ENCODE results near the gene RUNX3.

RUNX3 gene

DNA sequence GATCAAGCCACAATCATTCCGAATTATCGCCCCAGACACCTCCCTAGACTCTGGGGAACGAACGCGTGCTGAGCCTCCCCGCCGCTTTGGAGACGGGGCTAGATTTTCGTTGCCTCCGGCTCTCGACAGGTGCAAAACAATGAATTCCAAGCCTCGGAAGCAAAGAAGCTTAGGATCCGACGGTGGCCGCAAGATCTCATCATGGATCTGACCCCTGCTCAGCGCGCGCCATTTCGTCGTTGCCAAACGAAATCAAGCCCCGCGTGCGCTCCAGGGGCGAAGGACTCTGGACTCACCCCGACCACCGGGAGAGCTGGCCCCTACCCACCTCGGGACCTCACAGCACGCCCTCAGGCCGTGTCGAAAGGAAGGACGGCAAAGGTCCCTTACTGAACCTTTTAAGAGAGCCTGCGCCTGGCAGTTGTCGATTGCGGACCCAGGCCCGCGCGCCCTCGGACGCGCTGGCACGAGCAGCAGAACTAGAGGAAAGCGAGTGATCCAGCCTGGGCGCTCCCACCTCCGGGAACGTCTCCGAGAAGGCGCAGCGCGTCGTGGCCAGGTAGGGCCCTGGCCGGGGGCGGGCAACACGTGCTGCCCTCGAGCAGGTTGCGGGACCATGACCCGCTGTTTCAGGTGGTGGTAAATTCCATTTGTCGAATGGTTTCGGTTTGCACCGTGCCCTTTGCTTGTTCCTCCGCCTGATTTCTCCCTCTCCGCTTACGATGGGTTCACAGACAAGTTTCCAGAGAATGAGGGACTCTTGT, 1.6 kb upstream of the RUNX3 start:
- Histone ChIP-seq H3K27ac (no peak overlapping the region), H3K36me3 (ENCODE audit: insufficient read depth, low read length) (peaks cover 17% of the 10 kb centered on the region), H3K9me3 (ENCODE audit: low read depth, low read length) (no peaks in the 10 kb centered on the region), H3K9ac (ENCODE audit: insufficient read length) (no peak overlapping the region), H3K4me3 (no peak overlapping the region)
- TF ChIP-seq POLR2AphosphoS5 (IDR thresholded peaks at IDR 0.05; ENCODE audit: borderline replicate concordance, low read depth, low read length) (no peak), FOXP2 (optimal IDR thresholded peaks at IDR 0.05; ENCODE audit: control extremely low read depth, extremely low read length, insufficient read depth) (no peak), EZH2 (IDR thresholded peaks at IDR 0.05) (no peak)
- no peak for DNase-seq (ENCODE audit: low read depth, low spot score)

DNA sequence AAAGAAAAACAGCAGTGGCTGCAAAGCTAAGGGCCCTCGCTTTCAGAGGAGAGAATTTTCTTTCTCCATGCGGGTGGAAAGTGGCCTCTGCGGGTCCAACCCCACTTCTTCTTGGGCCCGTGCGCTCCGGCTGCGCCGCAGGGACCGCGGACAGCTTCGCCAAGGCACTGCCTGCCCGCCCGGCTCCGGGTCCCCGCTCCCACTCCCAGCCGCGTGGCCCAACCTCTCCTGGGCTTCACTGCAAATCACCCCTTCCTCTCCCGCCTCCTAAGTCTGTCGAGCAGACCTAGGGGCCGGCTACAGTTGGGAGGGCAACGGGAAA, 1.0 kb upstream of the RUNX3 start:
- TF ChIP-seq FOXP2 (optimal IDR thresholded peaks at IDR 0.05; ENCODE audit: control extremely low read depth, extremely low read length, insufficient read depth), result no peak
- no peak for TF ChIP-seq EZH2 (IDR thresholded peaks at IDR 0.05)
- no peak for TF ChIP-seq POLR2AphosphoS5 (IDR thresholded peaks at IDR 0.05; ENCODE audit: borderline replicate concordance, low read depth, low read length)
- peaks cover 22% of the 10 kb centered on the region for H3K36me3 ChIP-seq (ENCODE audit: insufficient read depth, low read length)
- DNase-seq (ENCODE audit: low read depth, low spot score), result no peak
- peak overlapping the region; percentile 72 for H3K9ac ChIP-seq (ENCODE audit: insufficient read length)
- H3K27ac ChIP-seq, result no peak overlapping the region
- H3K9me3 ChIP-seq (ENCODE audit: low read depth, low read length), result no peaks in the 10 kb centered on the region
- no peak overlapping the region for H3K4me3 ChIP-seq

DNA sequence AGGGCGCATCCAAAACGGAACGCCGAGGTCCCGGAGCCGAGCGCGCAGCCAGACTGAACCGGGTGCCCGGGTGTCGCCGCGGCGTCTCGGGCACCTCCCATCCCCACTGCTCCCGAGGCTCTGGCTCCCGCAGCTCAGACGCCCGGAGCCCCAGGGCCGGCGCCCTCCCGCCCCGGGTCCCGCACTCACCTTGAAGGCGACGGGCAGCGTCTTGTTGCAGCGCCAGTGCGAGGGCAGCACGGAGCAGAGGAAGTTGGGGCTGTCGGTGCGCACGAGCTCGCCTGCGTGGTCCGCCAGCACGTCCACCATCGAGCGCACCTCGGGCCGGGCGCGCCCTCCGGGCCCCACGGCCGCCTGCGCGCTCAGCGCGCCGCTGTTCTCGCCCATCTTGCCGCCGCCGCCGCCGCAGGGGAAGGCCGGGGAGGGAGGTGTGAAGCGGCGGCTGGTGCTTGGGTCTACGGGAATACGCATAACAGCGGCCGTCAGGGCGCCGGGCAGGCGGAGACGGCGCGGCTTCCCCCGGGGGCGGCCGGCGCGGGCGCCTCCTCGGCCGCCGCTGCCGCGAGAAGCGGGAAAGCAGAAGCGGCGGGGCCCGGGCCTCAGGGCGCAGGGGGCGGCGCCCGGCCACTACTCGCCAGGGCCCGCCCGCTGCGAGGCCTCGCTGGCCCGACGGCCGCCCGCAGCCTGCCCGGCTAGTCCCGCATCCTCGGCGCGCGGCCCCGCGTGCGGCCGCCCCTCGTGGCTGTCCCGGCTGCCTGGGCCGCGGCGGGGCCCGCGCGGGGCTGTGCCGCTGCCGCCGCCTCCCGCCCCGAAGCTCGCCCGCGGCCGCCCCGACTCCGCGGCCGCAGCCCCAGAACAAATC, 447 bp downstream of the RUNX3 start:
- Histone ChIP-seq H3K9ac (ENCODE audit: insufficient read length) (peak overlapping the region; percentile 89), H3K4me3 (peak overlapping the region; percentile 89), H3K9me3 (ENCODE audit: low read depth, low read length) (no peaks in the 10 kb centered on the region), H3K36me3 (ENCODE audit: insufficient read depth, low read length) (peaks cover 37% of the 10 kb centered on the region), H3K27ac (peak overlapping the region; percentile 63; the same call in 1 of the 2 replicates)
- no peak for TF ChIP-seq FOXP2 (optimal IDR thresholded peaks at IDR 0.05; ENCODE audit: control extremely low read depth, extremely low read length, insufficient read depth)
- no peak for DNase-seq (ENCODE audit: low read depth, low spot score)

DNA sequence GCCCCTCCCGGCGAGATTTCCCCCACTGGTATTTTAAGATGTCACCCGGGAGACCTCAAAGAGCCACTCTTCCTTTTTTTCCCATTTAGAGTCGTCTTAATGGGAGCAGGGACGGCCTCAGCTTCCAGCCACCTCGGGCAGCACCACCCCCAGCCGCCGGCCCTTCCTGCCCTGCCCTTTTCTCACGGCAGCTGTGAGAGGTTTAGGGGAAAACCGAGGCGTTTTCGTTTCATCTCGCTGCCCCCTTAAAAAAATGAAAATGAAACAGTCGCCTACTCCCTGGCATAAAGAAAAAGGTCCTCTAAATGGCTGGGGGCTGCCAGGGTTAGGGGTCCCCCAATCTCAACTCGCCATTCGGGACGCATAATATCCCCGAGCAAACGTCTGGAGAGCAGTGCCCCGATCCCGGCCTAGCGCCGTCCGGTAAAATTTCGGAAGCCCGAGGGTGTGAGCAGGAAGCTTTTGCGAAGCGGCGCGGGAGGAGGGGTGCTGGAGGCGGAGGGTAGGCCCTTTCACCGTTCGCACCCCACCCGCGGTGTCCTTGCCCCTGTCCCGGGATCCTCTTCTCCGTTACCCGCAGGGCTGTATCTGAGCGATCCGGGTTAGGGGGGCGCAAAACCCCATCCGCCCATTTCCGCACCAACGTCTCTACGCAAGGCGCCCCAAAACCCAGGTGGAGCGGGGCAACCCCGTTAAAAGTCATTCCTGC, 1.2 kb downstream of the RUNX3 start:
- H3K9me3 ChIP-seq (ENCODE audit: low read depth, low read length), result no peaks in the 10 kb centered on the region
- DNase-seq (ENCODE audit: low read depth, low spot score), result no peak
- H3K36me3 ChIP-seq (ENCODE audit: insufficient read depth, low read length), result peaks cover 45% of the 10 kb centered on the region
- peak overlapping the region; percentile 89 for H3K9ac ChIP-seq (ENCODE audit: insufficient read length)
- H3K27ac ChIP-seq, result peak overlapping the region; percentile 63
- H3K4me3 ChIP-seq, result peak overlapping the region; percentile 89
- TF ChIP-seq FOXP2 (optimal IDR thresholded peaks at IDR 0.05; ENCODE audit: control extremely low read depth, extremely low read length, insufficient read depth) (no peak), POLR2AphosphoS5 (IDR thresholded peaks at IDR 0.05; ENCODE audit: borderline replicate concordance, low read depth, low read length) (peak; percentile 0; the same call in 1 of the 2 replicates), EZH2 (IDR thresholded peaks at IDR 0.05) (no peak)

DNA sequence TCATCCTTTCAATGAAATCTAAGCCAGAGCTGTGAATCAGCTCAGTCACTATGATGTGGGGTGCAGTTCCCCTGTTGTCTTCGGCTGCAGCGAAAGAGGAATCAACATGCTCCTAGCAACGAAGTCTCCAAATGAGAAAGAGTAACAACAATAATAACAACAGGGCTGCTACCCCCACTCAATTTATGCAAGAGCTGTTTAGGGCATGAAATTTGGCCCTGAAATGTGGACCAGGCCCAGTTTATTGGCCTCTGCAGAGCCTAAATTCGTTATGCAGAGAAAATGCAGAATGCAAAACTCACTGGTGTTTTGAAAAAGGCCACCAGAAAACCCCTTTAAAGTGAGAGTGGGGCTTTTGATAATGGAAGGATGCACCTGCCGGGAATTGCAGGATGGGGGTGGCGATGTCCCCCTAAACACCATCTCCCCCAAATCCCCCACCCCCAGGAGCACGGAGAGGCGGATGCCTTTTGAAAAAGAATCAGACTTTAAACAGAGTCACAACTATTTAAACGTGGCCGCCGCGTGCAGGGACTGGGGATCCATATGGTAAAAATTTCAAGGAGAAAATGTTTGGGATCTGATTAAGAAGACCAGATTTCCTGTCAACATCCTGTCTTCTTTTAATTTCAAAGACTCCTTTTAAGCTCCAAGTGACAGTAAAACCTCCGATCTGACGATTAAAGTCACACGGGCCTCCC, 1.9 kb downstream of the RUNX3 start:
- H3K4me3 ChIP-seq, result peak overlapping the region; percentile 89
- no peak for DNase-seq (ENCODE audit: low read depth, low spot score)
- peak overlapping the region; percentile 89 for H3K9ac ChIP-seq (ENCODE audit: insufficient read length)
- no peaks in the 10 kb centered on the region for H3K9me3 ChIP-seq (ENCODE audit: low read depth, low read length)
- H3K27ac ChIP-seq, result peak overlapping the region; percentile 63
- peaks cover 52% of the 10 kb centered on the region for H3K36me3 ChIP-seq (ENCODE audit: insufficient read depth, low read length)
- TF ChIP-seq POLR2AphosphoS5 (IDR thresholded peaks at IDR 0.05; ENCODE audit: borderline replicate concordance, low read depth, low read length) (peak; percentile 23; the same call in 1 of the 2 replicates), EZH2 (IDR thresholded peaks at IDR 0.05) (no peak), FOXP2 (optimal IDR thresholded peaks at IDR 0.05; ENCODE audit: control extremely low read depth, extremely low read length, insufficient read depth) (no peak)

DNA sequence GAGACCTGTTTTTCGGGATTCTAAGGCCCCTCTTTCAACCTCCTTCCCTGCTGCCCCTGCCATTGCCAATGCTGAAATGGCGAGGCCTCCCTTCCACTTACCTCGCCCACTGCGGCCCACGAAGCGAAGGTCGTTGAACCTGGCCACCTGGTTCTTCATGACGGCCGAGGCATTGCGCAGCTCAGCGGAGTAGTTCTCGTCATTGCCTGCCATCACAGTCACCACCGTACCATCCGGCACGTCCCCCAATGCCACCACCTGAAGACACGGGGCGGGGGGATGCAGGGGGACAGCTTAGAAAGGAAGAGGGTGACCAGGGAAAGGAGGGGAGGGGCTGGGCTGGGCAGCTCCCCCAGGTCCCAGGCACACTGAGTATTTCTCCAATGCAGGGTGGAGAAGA, 2.6 kb downstream of the RUNX3 start:
- Histone ChIP-seq H3K36me3 (ENCODE audit: insufficient read depth, low read length) (peaks cover 58% of the 10 kb centered on the region), H3K4me3 (peak overlapping the region; percentile 89)

DNA sequence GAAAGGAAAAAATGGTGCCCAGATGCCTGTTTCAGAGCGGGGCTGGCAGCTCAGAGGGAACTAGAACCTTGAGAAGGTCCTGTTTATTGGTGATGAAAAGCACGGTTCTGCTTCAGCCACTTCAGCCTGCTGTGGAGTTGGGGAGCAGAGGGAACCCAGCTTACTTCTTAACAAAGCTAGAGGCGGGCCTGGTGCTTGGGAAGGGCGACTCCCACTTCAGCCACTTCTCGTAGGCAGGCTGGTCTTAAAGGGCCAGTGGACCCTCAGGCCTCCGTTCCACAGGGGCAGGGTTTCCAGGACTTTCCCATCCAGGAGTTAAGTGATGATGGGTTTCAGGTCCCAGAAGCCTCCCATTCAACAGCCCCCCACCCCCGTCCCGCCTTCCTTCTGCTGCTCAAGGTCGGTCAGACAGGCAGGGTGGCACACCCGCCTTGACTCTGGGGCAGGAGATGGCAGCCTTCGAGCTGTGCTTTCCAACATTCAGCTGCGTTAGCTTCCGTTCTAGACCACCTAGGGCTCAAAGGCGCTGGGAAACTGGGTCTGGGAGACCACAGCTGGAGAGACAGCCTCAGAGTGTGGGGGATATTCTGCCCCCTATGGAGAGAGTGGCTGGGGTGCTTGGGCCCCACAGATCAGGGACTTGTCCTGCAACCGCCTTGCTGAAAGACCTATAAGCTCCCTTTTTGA, 3.4 kb downstream of the RUNX3 start:
- peaks cover 63% of the 10 kb centered on the region for H3K36me3 ChIP-seq (ENCODE audit: insufficient read depth, low read length)
- TF ChIP-seq EZH2 (IDR thresholded peaks at IDR 0.05) (no peak), POLR2AphosphoS5 (IDR thresholded peaks at IDR 0.05; ENCODE audit: borderline replicate concordance, low read depth, low read length) (no peak; the same call in 1 of the 2 replicates), FOXP2 (optimal IDR thresholded peaks at IDR 0.05; ENCODE audit: control extremely low read depth, extremely low read length, insufficient read depth) (no peak)
- peak overlapping the region; percentile 89 for H3K4me3 ChIP-seq
- no peaks in the 10 kb centered on the region for H3K9me3 ChIP-seq (ENCODE audit: low read depth, low read length)
- no peak for DNase-seq (ENCODE audit: low read depth, low spot score)
- peak overlapping the region; percentile 89 for H3K9ac ChIP-seq (ENCODE audit: insufficient read length)
- H3K27ac ChIP-seq, result peak overlapping the region; percentile 65; the same call in 1 of the 2 replicates

More for the DNA sequence above, 2.6 kb downstream of the RUNX3 start:
- H3K9me3 ChIP-seq (ENCODE audit: low read depth, low read length), result no peaks in the 10 kb centered on the region
- peak overlapping the region; percentile 89 for H3K9ac ChIP-seq (ENCODE audit: insufficient read length)
- no peak for TF ChIP-seq FOXP2 (optimal IDR thresholded peaks at IDR 0.05; ENCODE audit: control extremely low read depth, extremely low read length, insufficient read depth)
- TF ChIP-seq EZH2 (IDR thresholded peaks at IDR 0.05), result no peak
- no peak for DNase-seq (ENCODE audit: low read depth, low spot score)
- peak overlapping the region; percentile 63; the same call in 1 of the 2 replicates for H3K27ac ChIP-seq
